ENCODE results near the gene RPS27A.
A peak's percentile ranks its signal among the peaks of the same experiment; 100 is the strongest.
"Not testable (repeated sequence)": the region's sequence is repeated elsewhere in the genome, so short reads cannot be mapped to it uniquely, and the experiment has no call there.

Gene RPS27A

DNA sequence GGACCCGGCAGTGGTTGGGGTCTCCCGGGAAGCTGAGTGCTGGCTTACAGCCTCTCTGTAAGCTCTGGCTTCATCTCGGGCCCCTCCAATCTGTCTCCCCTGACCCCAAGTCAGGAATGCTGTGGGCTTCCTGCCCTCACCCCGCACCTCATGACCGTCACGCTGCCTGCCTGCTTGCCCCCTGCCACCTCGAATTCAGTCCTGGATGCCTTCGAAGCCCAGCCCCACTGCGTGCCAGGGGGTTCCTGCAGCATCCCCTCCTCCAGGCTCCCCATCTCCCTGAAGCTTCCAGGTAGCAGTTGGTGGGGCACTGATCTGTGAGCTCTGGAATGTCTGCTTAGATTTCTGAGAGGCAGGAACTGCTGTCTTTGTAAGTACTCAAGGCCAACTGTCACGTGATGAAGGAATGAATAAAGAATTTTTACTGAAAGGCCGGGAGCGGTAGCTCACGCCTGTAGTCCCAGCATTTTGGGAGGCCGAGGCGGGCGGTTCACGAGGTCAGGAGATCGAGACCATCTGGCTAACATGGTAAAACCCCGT, 6.9 kb upstream of the RPS27A start:
- no peaks in the 10 kb centered on the region for H3K27me3 ChIP-seq (ENCODE audit: control insufficient read depth in 5 of 5, insufficient read depth in 4 of 5, low read length in 5 of 5)
- H3K9ac ChIP-seq (ENCODE audit: low read length in 5 of 5): no peak overlapping the region
- H3K4me1 ChIP-seq (ENCODE audit: control insufficient read depth in 5 of 5, insufficient read depth in 5 of 5, low read length in 5 of 5): peaks cover 0 to 13% (median 11%) of the 10 kb centered on the region in 5 donors
- no peak overlapping the region for H3K4me3 ChIP-seq (ENCODE audit: low read depth in 1 of 5, low read length in 5 of 5)
- H3K9me3 ChIP-seq (ENCODE audit: control insufficient read depth in 5 of 5, low read length in 5 of 5): no peaks in the 10 kb centered on the region
- H3K36me3 ChIP-seq (ENCODE audit: control insufficient read depth in 5 of 5, insufficient read depth in 5 of 5, low read length in 5 of 5): no peaks in the 10 kb centered on the region
- no peak overlapping the region for H3K27ac ChIP-seq (ENCODE audit: low read depth, low read length)

DNA sequence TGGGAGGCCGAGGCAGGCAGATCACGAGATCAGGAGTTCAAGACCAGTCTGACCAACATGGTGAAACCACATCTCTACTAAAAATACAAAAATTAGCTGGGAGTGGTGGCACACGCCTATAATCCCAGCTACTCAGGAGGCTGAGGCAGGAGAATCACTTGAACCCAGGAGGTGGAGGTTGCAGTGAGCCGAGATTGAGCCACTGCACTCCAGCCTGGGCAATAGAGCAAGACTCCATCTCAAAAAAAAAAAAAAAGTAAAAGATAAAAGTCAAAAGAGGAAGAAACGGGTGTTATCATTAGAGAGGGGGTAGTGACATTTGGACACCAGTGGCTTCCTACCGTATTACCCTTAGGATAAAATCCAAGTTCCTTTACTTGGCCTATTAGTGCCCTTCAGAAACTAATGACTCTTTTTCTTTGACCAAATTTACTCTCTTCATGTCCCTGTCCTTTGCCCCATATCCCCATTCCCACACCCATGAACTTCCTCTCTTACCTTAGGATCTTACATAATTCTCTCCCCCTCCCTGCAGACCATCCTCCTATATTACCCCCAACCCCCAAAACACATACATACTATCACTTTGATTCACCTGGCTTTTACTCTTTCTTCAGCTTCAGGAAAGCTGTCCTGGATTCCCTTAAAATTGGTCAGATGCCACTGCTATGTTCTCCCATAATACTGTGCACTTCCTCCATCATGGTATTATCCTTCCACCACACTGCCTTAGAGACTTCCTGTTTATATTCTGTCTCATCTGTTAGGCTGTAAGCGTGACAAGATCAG, 4.9 kb upstream of the RPS27A start:
- H3K36me3 ChIP-seq (ENCODE audit: control insufficient read depth in 5 of 5, insufficient read depth in 5 of 5, low read length in 5 of 5); H3K27me3 ChIP-seq (ENCODE audit: control insufficient read depth in 5 of 5, insufficient read depth in 4 of 5, low read length in 5 of 5); H3K27ac ChIP-seq (ENCODE audit: low read depth, low read length); H3K4me3 ChIP-seq (ENCODE audit: low read depth in 1 of 5, low read length in 5 of 5); H3K9me3 ChIP-seq (ENCODE audit: control insufficient read depth in 5 of 5, low read length in 5 of 5); H3K9ac ChIP-seq (ENCODE audit: low read length in 5 of 5): not testable (repeated sequence)
- H3K4me1 ChIP-seq (ENCODE audit: control insufficient read depth in 5 of 5, insufficient read depth in 5 of 5, low read length in 5 of 5): peaks cover 2 to 24% (median 19%) of the 10 kb centered on the region in 5 donors

DNA sequence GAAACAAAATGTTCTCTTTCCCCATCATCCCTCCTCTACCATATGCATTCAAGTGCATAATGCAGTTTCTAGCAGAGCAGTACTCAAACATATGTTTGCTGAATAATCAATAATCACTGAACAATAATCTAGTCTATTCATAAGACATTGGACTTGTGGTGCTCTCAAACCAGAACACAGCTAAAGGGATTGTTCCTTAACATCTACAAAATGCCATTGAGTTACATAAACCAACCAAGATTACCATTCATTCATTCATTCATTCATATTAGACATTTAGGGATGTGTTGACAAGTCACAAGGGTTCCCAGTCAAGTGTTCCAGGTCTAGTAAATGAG, 4.3 kb upstream of the RPS27A start:
- no peak overlapping the region for H3K4me3 ChIP-seq (ENCODE audit: low read depth in 1 of 5, low read length in 5 of 5)
- H3K27ac ChIP-seq (ENCODE audit: low read depth, low read length): no peak overlapping the region
- H3K4me1 ChIP-seq (ENCODE audit: control insufficient read depth in 5 of 5, insufficient read depth in 5 of 5, low read length in 5 of 5): peaks cover 2 to 22% (median 18%) of the 10 kb centered on the region in 5 donors

DNA sequence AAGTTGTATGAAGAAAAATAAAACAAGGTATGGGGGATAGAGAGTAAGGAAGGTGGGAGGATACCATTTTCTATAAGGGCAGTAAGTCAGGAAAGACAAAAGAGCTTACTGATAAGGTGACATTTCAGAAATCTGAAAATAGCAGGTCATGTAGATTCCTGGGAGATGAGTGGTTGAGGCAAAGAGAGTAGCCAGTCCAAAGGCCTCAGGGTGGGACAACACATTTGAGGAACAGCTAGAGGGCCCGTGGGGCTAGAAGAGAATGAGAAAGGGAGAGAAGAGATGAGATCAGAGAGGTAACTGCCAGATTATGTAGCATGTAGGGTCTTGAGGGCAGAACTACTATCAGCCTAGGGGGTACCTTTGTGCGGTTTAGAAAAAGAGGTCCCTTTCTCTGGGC, 3.3 kb upstream of the RPS27A start:
- Histone ChIP-seq H3K27me3 (ENCODE audit: control insufficient read depth in 5 of 5, insufficient read depth in 4 of 5, low read length in 5 of 5) (no peaks in the 10 kb centered on the region), H3K9me3 (ENCODE audit: control insufficient read depth in 5 of 5, low read length in 5 of 5) (no peaks in the 10 kb centered on the region), H3K4me3 (ENCODE audit: low read depth in 1 of 5, low read length in 5 of 5) (no peak overlapping the region), H3K36me3 (ENCODE audit: control insufficient read depth in 5 of 5, insufficient read depth in 5 of 5, low read length in 5 of 5) (peaks cover 0 to 5% (median 5%) of the 10 kb centered on the region in 5 donors), H3K4me1 (ENCODE audit: control insufficient read depth in 5 of 5, insufficient read depth in 5 of 5, low read length in 5 of 5) (peaks cover 4 to 28% (median 27%) of the 10 kb centered on the region in 5 donors), H3K9ac (ENCODE audit: low read length in 5 of 5) (no peak overlapping the region), H3K27ac (ENCODE audit: low read depth, low read length) (no peak overlapping the region)

More for the DNA sequence above, 4.3 kb upstream of the RPS27A start:
- H3K36me3 ChIP-seq (ENCODE audit: control insufficient read depth in 5 of 5, insufficient read depth in 5 of 5, low read length in 5 of 5): no peaks in the 10 kb centered on the region
- H3K9me3 ChIP-seq (ENCODE audit: control insufficient read depth in 5 of 5, low read length in 5 of 5): no peaks in the 10 kb centered on the region
- no peaks in the 10 kb centered on the region for H3K27me3 ChIP-seq (ENCODE audit: control insufficient read depth in 5 of 5, insufficient read depth in 4 of 5, low read length in 5 of 5)
- no peak overlapping the region for H3K9ac ChIP-seq (ENCODE audit: low read length in 5 of 5)

DNA sequence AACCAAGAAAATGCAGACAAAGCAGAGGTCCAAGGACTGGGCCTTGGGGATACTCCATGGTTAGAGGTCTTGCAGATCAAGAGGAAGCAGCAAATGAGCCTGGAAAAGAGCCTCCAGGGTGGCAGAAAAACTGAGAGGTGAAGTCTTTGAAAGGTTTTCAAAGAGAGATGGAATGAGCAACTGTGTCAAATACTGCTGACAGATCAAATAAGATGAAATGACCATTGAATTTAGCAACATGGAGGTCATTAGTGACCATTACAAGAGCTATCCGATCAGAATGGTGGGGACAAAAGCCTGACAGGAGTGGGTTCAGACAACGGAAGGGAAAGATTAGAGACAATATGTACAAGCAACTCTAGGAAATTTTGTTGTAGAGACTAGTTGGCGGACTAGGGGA, 1.9 kb upstream of the RPS27A start:
- peaks cover 4 to 29% (median 26%) of the 10 kb centered on the region in 5 donors for H3K4me1 ChIP-seq (ENCODE audit: control insufficient read depth in 5 of 5, insufficient read depth in 5 of 5, low read length in 5 of 5)
- no peaks in the 10 kb centered on the region for H3K27me3 ChIP-seq (ENCODE audit: control insufficient read depth in 5 of 5, insufficient read depth in 4 of 5, low read length in 5 of 5)
- no peak overlapping the region for H3K27ac ChIP-seq (ENCODE audit: low read depth, low read length)

DNA sequence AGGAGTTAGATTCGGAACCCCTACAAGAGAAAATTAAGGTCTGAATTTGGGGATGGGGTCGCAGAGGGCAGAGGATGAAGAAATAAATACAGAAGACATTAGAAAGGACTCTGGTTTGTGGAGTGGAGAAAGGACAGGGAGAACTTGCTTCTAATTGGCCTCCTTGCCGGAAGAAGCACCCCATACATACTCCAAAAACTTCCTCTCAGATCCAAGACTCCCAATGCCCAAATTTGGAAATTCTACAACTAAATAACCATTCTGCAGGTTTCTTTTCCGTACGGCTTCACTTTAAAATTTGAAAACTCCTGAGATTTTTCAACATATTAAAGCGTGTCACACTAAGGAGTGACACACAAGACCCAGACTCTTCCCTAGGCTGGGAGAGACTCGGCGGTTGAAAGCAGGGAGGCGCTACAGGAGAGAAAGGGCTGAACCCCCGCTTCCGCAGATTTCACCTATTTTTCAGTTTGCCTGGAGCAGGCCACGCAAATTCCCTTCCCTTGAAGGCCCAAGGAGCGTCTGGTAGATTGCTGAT, 873 bp upstream of the RPS27A start:
- H3K4me1 ChIP-seq (ENCODE audit: control insufficient read depth in 5 of 5, insufficient read depth in 5 of 5, low read length in 5 of 5): peaks cover 4 to 29% (median 26%) of the 10 kb centered on the region in 5 donors
- H3K27ac ChIP-seq (ENCODE audit: low read depth, low read length): peak overlapping the region; percentile 98
- no peaks in the 10 kb centered on the region for H3K9me3 ChIP-seq (ENCODE audit: control insufficient read depth in 5 of 5, low read length in 5 of 5)

More for the DNA sequence above, 1.9 kb upstream of the RPS27A start:
- Histone ChIP-seq H3K9ac (ENCODE audit: low read length in 5 of 5) (no peak overlapping the region), H3K36me3 (ENCODE audit: control insufficient read depth in 5 of 5, insufficient read depth in 5 of 5, low read length in 5 of 5) (peaks cover 12 to 19% (median 18%) of the 10 kb centered on the region in 5 donors), H3K4me3 (ENCODE audit: low read depth in 1 of 5, low read length in 5 of 5) (no peak overlapping the region), H3K9me3 (ENCODE audit: control insufficient read depth in 5 of 5, low read length in 5 of 5) (no peaks in the 10 kb centered on the region)

DNA sequence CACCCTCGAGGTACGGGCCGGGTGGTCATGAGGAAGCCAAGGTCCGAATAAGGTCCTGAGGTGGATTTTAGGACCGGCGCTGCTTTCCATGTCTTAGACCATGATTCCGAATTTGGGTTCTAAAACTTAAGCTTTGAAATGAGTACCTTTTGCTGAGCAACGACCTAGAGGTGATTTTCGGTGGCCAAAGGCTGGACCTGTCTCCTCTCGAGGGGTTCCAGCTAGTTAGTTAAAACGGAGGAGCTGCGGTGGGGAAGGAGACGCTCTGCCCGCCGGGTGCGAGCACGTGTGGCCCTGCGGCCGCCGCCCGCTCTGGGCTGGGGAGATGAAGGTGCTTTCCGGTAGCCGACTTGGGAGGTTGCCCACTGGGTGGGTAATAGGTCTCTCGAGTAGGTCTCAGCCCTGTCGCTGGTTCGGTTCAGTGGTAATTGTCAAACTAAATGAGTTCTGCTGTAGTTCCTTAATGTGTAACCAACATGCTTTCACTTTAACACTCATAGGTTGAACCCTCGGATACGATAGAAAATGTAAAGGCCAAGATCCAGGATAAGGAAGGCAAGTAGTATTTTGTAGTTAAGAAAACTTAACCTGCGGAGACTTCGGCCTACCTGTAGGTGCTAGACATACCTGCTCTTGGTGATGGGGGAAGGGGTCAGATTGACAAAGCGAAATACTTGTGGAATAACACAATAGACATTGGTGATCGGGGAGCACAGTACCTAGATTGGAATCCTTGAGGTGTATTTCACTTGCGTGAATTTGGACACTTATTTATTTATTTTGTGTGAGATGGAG, 572 bp downstream of the RPS27A start:
- Histone ChIP-seq H3K27me3 (ENCODE audit: control insufficient read depth in 5 of 5, insufficient read depth in 4 of 5, low read length in 5 of 5) (no peaks in the 10 kb centered on the region), H3K36me3 (ENCODE audit: control insufficient read depth in 5 of 5, insufficient read depth in 5 of 5, low read length in 5 of 5) (peaks cover 29 to 34% (median 30%) of the 10 kb centered on the region in 5 donors), H3K9ac (ENCODE audit: low read length in 5 of 5) (peak overlapping the region; percentile 87 to 98 (median 95)), H3K9me3 (ENCODE audit: control insufficient read depth in 5 of 5, low read length in 5 of 5) (no peaks in the 10 kb centered on the region), H3K4me3 (ENCODE audit: low read depth in 1 of 5, low read length in 5 of 5) (peak overlapping the region; percentile 84 to 97 (median 91)), H3K4me1 (ENCODE audit: control insufficient read depth in 5 of 5, insufficient read depth in 5 of 5, low read length in 5 of 5) (peaks cover 4 to 26% (median 24%) of the 10 kb centered on the region in 5 donors), H3K27ac (ENCODE audit: low read depth, low read length) (peak overlapping the region; percentile 98)

More for the DNA sequence above, 873 bp upstream of the RPS27A start:
- Histone ChIP-seq H3K36me3 (ENCODE audit: control insufficient read depth in 5 of 5, insufficient read depth in 5 of 5, low read length in 5 of 5) (peaks cover 22 to 29% (median 29%) of the 10 kb centered on the region in 5 donors), H3K4me3 (ENCODE audit: low read depth in 1 of 5, low read length in 5 of 5) (peak overlapping the region; percentile 84 to 97 (median 91)), H3K27me3 (ENCODE audit: control insufficient read depth in 5 of 5, insufficient read depth in 4 of 5, low read length in 5 of 5) (no peaks in the 10 kb centered on the region), H3K9ac (ENCODE audit: low read length in 5 of 5) (peak overlapping the region in 4 of 5 donors; percentile 87 to 98 (median 94))

DNA sequence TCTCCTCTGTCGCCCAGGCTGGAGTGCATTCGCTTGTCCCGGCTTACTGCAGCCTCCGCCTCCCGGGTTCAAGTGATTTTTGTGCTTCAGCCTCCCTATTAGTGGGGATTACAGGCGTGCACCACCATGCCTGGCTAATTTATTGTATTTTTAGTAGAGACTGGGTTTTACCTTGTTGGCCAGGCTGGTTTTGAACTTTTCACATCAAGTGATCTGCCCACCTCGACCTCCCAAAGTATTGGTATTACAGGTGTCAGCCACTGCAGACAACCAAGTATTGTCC, 1.1 kb downstream of the RPS27A start:
- Histone ChIP-seq H3K9ac (ENCODE audit: low read length in 5 of 5) (peak overlapping the region; percentile 3 to 98 (median 94)), H3K27ac (ENCODE audit: low read depth, low read length) (peak overlapping the region; percentile 98), H3K4me1 (ENCODE audit: control insufficient read depth in 5 of 5, insufficient read depth in 5 of 5, low read length in 5 of 5) (peaks cover 4 to 26% (median 20%) of the 10 kb centered on the region in 5 donors), H3K36me3 (ENCODE audit: control insufficient read depth in 5 of 5, insufficient read depth in 5 of 5, low read length in 5 of 5) (peaks cover 29 to 36% (median 30%) of the 10 kb centered on the region in 5 donors), H3K9me3 (ENCODE audit: control insufficient read depth in 5 of 5, low read length in 5 of 5) (no peaks in the 10 kb centered on the region), H3K4me3 (ENCODE audit: low read depth in 1 of 5, low read length in 5 of 5) (peak overlapping the region; percentile 84 to 97 (median 91)), H3K27me3 (ENCODE audit: control insufficient read depth in 5 of 5, insufficient read depth in 4 of 5, low read length in 5 of 5) (no peaks in the 10 kb centered on the region)

DNA sequence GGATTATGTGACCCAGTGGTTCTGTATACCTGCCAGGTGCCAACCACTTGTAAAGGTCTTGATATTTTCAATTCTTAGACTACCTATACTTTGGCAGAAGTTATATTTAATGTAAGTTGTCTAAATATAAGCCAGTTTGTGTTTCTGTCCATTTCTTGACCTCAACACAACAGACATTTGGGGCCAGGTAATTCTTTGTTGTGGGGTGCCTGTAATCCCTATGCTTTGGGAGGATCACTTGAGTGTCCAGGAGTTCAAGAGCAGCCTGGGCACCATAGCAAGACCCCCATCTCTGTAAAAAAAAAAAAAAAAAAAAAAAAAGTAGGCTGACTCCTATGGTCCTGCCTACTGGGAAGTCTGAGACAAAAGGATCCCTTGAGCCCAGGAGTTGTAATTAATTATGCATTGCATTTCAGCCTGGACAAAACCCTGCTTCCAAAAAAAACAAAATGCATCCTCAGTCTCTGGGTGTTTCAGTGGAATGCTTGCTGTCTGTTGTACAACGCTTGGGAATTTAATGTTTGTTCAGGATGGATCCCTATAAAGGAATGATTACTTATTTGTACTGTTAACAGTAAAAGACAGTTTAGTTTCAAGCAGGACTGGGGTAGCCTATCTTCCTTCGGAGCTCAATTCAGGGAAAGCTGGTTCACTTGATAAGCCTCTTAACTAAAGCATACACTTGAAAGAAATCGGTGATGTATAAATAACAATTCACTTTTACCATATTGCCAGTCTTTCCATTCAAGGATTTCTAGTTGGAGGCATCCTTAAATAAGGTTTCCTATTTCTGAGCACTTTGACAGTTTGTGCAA, 3.4 kb downstream of the RPS27A start:
- no peaks in the 10 kb centered on the region for H3K9me3 ChIP-seq (ENCODE audit: control insufficient read depth in 5 of 5, low read length in 5 of 5)
- peaks cover 4 to 26% (median 20%) of the 10 kb centered on the region in 5 donors for H3K4me1 ChIP-seq (ENCODE audit: control insufficient read depth in 5 of 5, insufficient read depth in 5 of 5, low read length in 5 of 5)
- H3K9ac ChIP-seq (ENCODE audit: low read length in 5 of 5): no peak overlapping the region
- H3K36me3 ChIP-seq (ENCODE audit: control insufficient read depth in 5 of 5, insufficient read depth in 5 of 5, low read length in 5 of 5): peaks cover 35 to 51% (median 43%) of the 10 kb centered on the region in 5 donors
- H3K4me3 ChIP-seq (ENCODE audit: low read depth in 1 of 5, low read length in 5 of 5): no peak overlapping the region
- H3K27me3 ChIP-seq (ENCODE audit: control insufficient read depth in 5 of 5, insufficient read depth in 4 of 5, low read length in 5 of 5): no peaks in the 10 kb centered on the region
- H3K27ac ChIP-seq (ENCODE audit: low read depth, low read length): no peak overlapping the region
